B cell (primary cell): ENCODE results near the gene TUBA3D. TPM values are rescaled to one million over a fixed set of nuclear protein-coding genes. Genes with fewer than 3 reads are reported as not detected.
"Not testable (repeated sequence)": the region's sequence is repeated elsewhere in the genome, so short reads cannot be mapped to it uniquely, and the experiment has no call there.

ENCODE experiments used
- ATAC-seq: fragments of 200-7000 bp; cut with Tn5 transposase; one replicate; pipeline ENCODE4 v1.10.0; 2021; ENCODE audit warnings: low read depth, mild to moderate bottlenecking, moderate number of reproducible peaks, moderate library complexity
- CTCF ChIA-PET: fragments of 350-600 bp; sonication (Branson Sonifier 250); formaldehyde crosslinking; loops from one replicate; lab custom pipeline; 2021; ENCODE audit warnings: antibody characterized with exemption, inconsistent platforms; lab: Charles Lee
- POLR2A ChIA-PET: fragments of 350-600 bp; sonication (Branson Sonifier 250); formaldehyde crosslinking; loops from one replicate; lab custom pipeline; 2021; ENCODE audit warnings: antibody characterized with exemption; lab: Charles Lee
- DNase-seq: peaks from one replicate; pipeline ENCODE4 v3.0.0; 2013
- H2AFZ ChIP-seq: 2 replicates; pipeline ENCODE4 v1.6.1; 2012; ENCODE audit warnings: mild to moderate bottlenecking, low read depth, low read length; ENCODE audit not compliant: insufficient read depth, poor library complexity, severe bottlenecking
- H3K27ac ChIP-seq, 2 donors: 1 replicate in 1 of 2; 2 replicates in 1 of 2; pipeline ENCODE4 v1.5.1; 2012 to 2013; ENCODE audit warnings: low read length in 2 of 2, mild to moderate bottlenecking in 2 of 2, moderate library complexity in 1 of 2
- H3K27me3 ChIP-seq, 4 experiments: fragments of 200-600 bp in 1 of 4; sonication (generic) in 1 of 4; replicated peaks in 1 of 4; 1 replicate in 2 of 4; 2 replicates in 2 of 4; pipeline versions ENCODE4 v1.6.1 to v1.7.0; 2013 to 2016; ENCODE audit warnings: low read length in 3 of 4, mild to moderate bottlenecking in 2 of 4, mixed read lengths in 1 of 4, moderate library complexity in 1 of 4; ENCODE audit not compliant: insufficient read depth in 4 of 4, control insufficient read depth in 3 of 4; ENCODE audit errors: control extremely low read depth in 1 of 4
- H3K36me3 ChIP-seq, 2 experiments: replicated peaks in 1 of 2; 1 replicate in 1 of 2; 2 replicates in 1 of 2; pipeline versions ENCODE4 v1.6.1 to v1.7.1; 2013; ENCODE audit warnings: low read length in 1 of 2; ENCODE audit not compliant: insufficient read depth in 2 of 2, control insufficient read depth in 1 of 2; ENCODE audit errors: control extremely low read depth in 1 of 2, extremely low read depth in 1 of 2
- H3K4me1 ChIP-seq, 2 donors: fragments of 200-600 bp in 1 of 2; sonication (generic) in 1 of 2; 1 replicate in 1 of 2; 2 replicates in 1 of 2; pipeline versions ENCODE4 v1.5.1 to v1.6.1; 2013 to 2017; ENCODE audit warnings: low read length in 2 of 2; ENCODE audit not compliant: control insufficient read depth in 2 of 2, insufficient read depth in 2 of 2
- H3K4me2 ChIP-seq: replicated peaks from 2 replicates; pipeline ENCODE3; 2012; ENCODE audit warnings: mild to moderate bottlenecking, low read depth, low read length; ENCODE audit not compliant: poor library complexity, severe bottlenecking
- H3K4me3 ChIP-seq, 5 experiments: fragments of 200-600 bp in 1 of 5; sonication (generic) in 1 of 5; 1 replicate in 3 of 5; 2 replicates in 2 of 5; pipeline versions ENCODE4 v1.5.1 to v1.7.0; 2011 to 2016; ENCODE audit warnings: low read length in 4 of 5, mild to moderate bottlenecking in 4 of 5, low read depth in 2 of 5, control low read depth in 1 of 5, moderate library complexity in 1 of 5; ENCODE audit not compliant: insufficient read depth in 1 of 5; ENCODE audit errors: control extremely low read depth in 1 of 5, extremely low read depth in 1 of 5
- H3K79me2 ChIP-seq: fragments of 200-600 bp; sonication (generic); one replicate; pipeline ENCODE4 v1.6.0; 2016; ENCODE audit warnings: low read length; ENCODE audit not compliant: control insufficient read depth, insufficient read depth
- H3K9ac ChIP-seq: fragments of 200-600 bp; sonication (generic); 2 replicates; pipeline ENCODE4 v1.6.1; 2017; ENCODE audit warnings: mild to moderate bottlenecking, low read length, moderate library complexity
- H3K9me3 ChIP-seq, 3 donors: one replicate each; pipeline versions ENCODE4 v1.6.1 to v1.7.1; 2013; ENCODE audit warnings: low read length in 2 of 3; ENCODE audit not compliant: control insufficient read depth in 2 of 3, insufficient read depth in 1 of 3; ENCODE audit errors: control extremely low read depth in 1 of 3
- H4K20me1 ChIP-seq: 2 replicates; pipeline ENCODE4 v1.6.0; 2012; ENCODE audit warnings: mild to moderate bottlenecking, low read length; ENCODE audit not compliant: insufficient read depth, control insufficient read depth, poor library complexity, severe bottlenecking
- H3K27ac Mint-ChIP-seq: one replicate; pipeline ENCODE4 v1.8.0; 2021; ENCODE audit warnings: mixed read lengths
- H3K27me3 Mint-ChIP-seq: one replicate; pipeline ENCODE4 v1.8.0; 2021; ENCODE audit warnings: mixed read lengths
- H3K4me1 Mint-ChIP-seq: one replicate; pipeline ENCODE4 v1.8.0; 2021; ENCODE audit warnings: mixed read lengths
- H3K4me3 Mint-ChIP-seq: one replicate; pipeline ENCODE4 v1.8.0; 2021; ENCODE audit warnings: mixed read lengths
- H3K9me3 Mint-ChIP-seq: one replicate; pipeline ENCODE4 v1.8.0; 2022; ENCODE audit warnings: mixed read lengths; ENCODE audit not compliant: insufficient read depth
- WGBS: methylation state at CpG from one replicate; pipeline ENCODE4 v1.1.5; 2013; ENCODE audit warnings: missing lambda C conversion rate; ENCODE audit not compliant: insufficient coverage; 5-methylcytosine and 5-hydroxymethylcytosine counted together
- intact Hi-C: fragments of 100-400 bp; cut with micrococcal nuclease; formaldehyde crosslinking; loops from one replicate; pipeline ENCODE4 v1.10.0; 2022
- polyA plus RNA-seq: library from polyadenylated mRNA; depleted of rRNA; stranded (reverse); fragments of >200 nt; gene quantifications from 2 replicates; pipeline ENCODE4 v1.2.3, GENCODE V29; 2012
- total RNA-seq, 2 donors: library from RNA; stranded (reverse); fragments of 120-200 nt in 1 of 2; gene quantifications; 1 replicate in 1 of 2; 2 replicates in 1 of 2; pipeline versions ENCODE4 v1.2.3 to v1.2.4, GENCODE V29; 2013 to 2022

Gene TUBA3D
- total and polyA plus RNA-seq, 2 donors (not counting 1 experiment from before 2014, with no cell fraction given): not detected

DNA sequence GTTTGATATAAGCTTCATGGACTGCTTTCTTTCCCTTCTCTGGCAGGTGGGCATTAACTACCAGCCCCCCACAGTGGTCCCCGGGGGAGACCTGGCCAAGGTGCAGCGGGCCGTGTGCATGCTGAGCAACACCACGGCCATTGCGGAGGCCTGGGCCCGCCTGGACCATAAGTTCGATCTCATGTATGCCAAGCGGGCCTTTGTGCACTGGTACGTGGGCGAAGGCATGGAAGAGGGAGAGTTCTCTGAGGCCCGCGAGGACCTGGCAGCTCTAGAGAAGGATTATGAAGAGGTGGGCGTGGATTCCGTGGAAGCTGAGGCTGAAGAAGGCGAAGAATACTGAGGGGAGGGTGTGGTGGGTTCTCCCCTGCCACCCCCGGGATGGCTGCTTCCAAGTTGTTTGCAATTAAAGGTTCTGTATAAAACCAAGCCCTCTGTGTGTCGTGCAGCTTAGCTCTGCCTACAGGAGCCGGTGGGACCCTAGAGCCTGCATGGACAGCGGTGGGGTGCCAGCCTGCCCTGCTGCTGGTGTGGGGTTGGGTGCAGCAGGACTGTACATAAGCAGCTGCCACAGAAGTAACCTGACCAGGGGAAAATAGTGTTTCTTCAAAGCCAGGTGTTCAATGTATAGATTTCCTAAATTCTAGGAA, 6.7 kb downstream of the TUBA3D start:
- H3K27me3 Mint-ChIP-seq, ATAC-seq, H3K9me3 Mint-ChIP-seq, H3K27ac Mint-ChIP-seq, H3K4me1 Mint-ChIP-seq, CTCF ChIA-PET, intact Hi-C loops, H4K20me1 ChIP-seq, H3K27ac ChIP-seq, H3K79me2 ChIP-seq, H3K27me3 ChIP-seq, H3K36me3 ChIP-seq, H3K9ac ChIP-seq, H3K9me3 ChIP-seq, H2AFZ ChIP-seq, H3K4me1 ChIP-seq, H3K4me3 Mint-ChIP-seq, H3K4me2 ChIP-seq, POLR2A ChIA-PET, DNase-seq, H3K4me3 ChIP-seq: not testable (repeated sequence)
- WGBS: 94% methylated on average over 15 of the region's 19 CpGs

DNA sequence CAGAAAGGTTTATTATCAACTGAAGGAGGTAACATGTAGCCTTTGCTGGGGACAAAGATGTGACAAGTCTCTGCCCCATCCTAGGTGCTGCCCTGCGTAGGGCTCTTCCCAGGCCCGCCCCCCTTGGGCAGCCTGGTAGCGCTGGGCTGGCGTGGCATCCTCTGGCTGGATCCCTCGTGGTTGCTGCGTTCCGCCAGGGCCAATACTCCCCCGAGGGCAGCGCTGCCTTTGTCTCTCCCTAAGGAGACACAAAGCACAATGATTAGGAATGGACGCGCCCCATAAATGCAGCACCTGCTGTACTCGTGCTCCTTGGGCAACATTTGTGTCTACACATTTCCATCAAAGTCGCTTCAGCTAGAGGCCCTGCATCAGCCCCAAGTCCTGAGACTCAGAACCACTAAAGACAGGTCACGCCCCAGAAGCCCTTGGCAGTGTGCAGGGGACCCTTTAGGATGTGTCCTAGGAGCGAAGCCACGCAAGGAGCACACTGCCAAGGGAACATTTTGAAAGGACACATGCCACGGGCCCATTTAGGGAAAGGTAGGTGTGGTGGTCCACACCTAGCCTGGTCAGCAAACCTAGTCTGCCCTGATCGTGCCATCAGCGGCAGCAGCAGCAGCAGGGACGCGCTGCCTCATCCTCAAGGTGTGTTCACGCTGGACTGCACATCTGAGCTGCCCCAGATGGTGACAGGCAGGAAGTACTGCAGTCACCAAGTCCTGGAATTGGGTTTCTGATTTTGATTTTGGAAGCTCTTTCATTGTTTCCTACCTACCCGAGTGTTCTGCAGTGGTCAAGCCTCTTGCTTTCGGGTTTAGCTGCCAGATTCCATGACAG, 8.3 kb downstream of the TUBA3D start:
- H3K9me3 ChIP-seq, ATAC-seq, H4K20me1 ChIP-seq, H3K79me2 ChIP-seq, H3K4me3 Mint-ChIP-seq, H3K27me3 ChIP-seq, H3K4me1 Mint-ChIP-seq, H3K4me2 ChIP-seq, H3K27ac Mint-ChIP-seq, intact Hi-C loops, H3K4me1 ChIP-seq, DNase-seq, H3K36me3 ChIP-seq, H3K9ac ChIP-seq, POLR2A ChIA-PET, H3K9me3 Mint-ChIP-seq, H3K4me3 ChIP-seq, H2AFZ ChIP-seq, H3K27me3 Mint-ChIP-seq, H3K27ac ChIP-seq: not testable (repeated sequence)
- WGBS: 97% methylated on average over 13 of the region's 24 CpGs
- CTCF ChIA-PET: interaction anchor here (0.7 kb wide), 1 partner anchor 190 kb away, joined by 3 read pairs; no protein-coding TSS in a partner anchor

DNA sequence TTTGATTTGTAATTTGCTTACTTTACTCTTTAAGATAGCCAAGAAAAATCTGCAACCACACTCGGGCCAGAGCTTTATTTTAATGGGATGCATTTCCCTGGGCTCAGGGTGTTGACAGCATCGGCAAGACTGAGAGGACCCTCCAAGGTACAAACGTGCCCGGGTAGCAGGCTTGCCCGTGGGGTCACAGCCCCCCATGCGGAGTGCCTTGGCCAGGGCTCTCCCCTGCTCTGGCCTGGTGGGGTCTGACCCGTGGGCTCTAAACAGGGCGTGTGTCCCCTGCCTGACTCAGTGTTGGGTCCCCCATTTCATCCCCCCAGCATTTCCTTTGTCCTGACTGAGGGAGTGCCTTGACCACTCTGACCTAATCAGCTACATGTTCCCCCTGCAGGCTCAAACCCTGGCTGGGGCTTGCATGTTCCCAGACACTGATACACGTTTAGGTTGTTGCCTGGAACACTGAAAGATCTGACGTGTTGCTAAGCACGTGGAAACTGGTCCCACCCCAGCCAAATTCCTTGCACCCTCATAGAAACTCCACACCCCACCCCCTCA, 9.1 kb downstream of the TUBA3D start:
- H3K4me3 Mint-ChIP-seq, DNase-seq, CTCF ChIA-PET, H3K27me3 Mint-ChIP-seq, H3K4me1 Mint-ChIP-seq, H3K4me3 ChIP-seq, H2AFZ ChIP-seq, POLR2A ChIA-PET, H3K4me2 ChIP-seq, H3K4me1 ChIP-seq, H3K27ac ChIP-seq, H3K36me3 ChIP-seq, H3K9me3 Mint-ChIP-seq, intact Hi-C loops, H3K9ac ChIP-seq, H3K27ac Mint-ChIP-seq, ATAC-seq, H3K9me3 ChIP-seq, H3K27me3 ChIP-seq: not testable (repeated sequence)
- Histone ChIP-seq H4K20me1 (peaks cover 12% of the 10 kb centered on the region), H3K79me2 (peaks cover 14% of the 10 kb centered on the region)
- 91% methylated on average over 9 of the region's 11 CpGs for WGBS
